HG02642 (cell line): ENCODE results near the gene KCNA5.

Experiments
- ATAC-seq: cut with Tn5 transposase; IDR thresholded peaks from one replicate; pipeline ENCODE4 v1.9.1; 2021; ENCODE audit warnings: mild to moderate bottlenecking; ENCODE audit not compliant: unreplicated experiment, poor library complexity

KCNA5 gene

GRCh38 chr12:5026342-5026938, 17.2 kb upstream of the KCNA5 start:
- no peak for ATAC-seq

- ATAC-seq = no peak
Measured at GRCh38 chr12:5027046-5027821, 16.4 kb upstream of the KCNA5 start.

GRCh38 chr12:5030066-5030465, 13.6 kb upstream of the KCNA5 start:
- no peak for ATAC-seq

- ATAC-seq = no peak
Measured at GRCh38 chr12:5031242-5031641, 12.4 kb upstream of the KCNA5 start.

- ATAC-seq = no peak
Measured at GRCh38 chr12:5031958-5032357, 11.7 kb upstream of the KCNA5 start.

- ATAC-seq = no peak
Measured at GRCh38 chr12:5032821-5033220, 10.9 kb upstream of the KCNA5 start.

- ATAC-seq = no peak
Measured at GRCh38 chr12:5033883-5034282, 9.8 kb upstream of the KCNA5 start.

GRCh38 chr12:5034603-5035002, 9.1 kb upstream of the KCNA5 start:
- no peak for ATAC-seq

GRCh38 chr12:5035618-5036017, 8.1 kb upstream of the KCNA5 start:
- ATAC-seq = no peak

- ATAC-seq = no peak
Measured at GRCh38 chr12:5036031-5036430, 7.6 kb upstream of the KCNA5 start.

GRCh38 chr12:5037795-5038357, 5.8 kb upstream of the KCNA5 start:
- ATAC-seq = no peak

- no peak for ATAC-seq
Measured at GRCh38 chr12:5038781-5039311, 4.8 kb upstream of the KCNA5 start.

- ATAC-seq = no peak
Measured at GRCh38 chr12:5039815-5040214, 3.9 kb upstream of the KCNA5 start.

- ATAC-seq = no peak
Measured at GRCh38 chr12:5040368-5040767, 3.3 kb upstream of the KCNA5 start.

- no peak for ATAC-seq
Measured at GRCh38 chr12:5044420-5045295, 979 bp downstream of the KCNA5 start.

- ATAC-seq = no peak
Measured at GRCh38 chr12:5047094-5047493, 3.4 kb downstream of the KCNA5 start.

GRCh38 chr12:5047729-5048128, 4.0 kb downstream of the KCNA5 start:
- ATAC-seq = no peak

- ATAC-seq = no peak
Measured at GRCh38 chr12:5050542-5050941, 6.9 kb downstream of the KCNA5 start.

GRCh38 chr12:5051334-5051733, 7.7 kb downstream of the KCNA5 start:
- no peak for ATAC-seq

- ATAC-seq = no peak
Measured at GRCh38 chr12:5051913-5052312, 8.2 kb downstream of the KCNA5 start.

- ATAC-seq = no peak
Measured at GRCh38 chr12:5052348-5052747, 8.7 kb downstream of the KCNA5 start.
